GM12872 (cell line): Measurements from ENCODE around the gene GFRA4.

Source experiments
- TF ChIP-seq, protein P1 (sequence below): IDR thresholded peaks from 3 replicates; pipeline ENCODE4 v1.5.1; 2011; ENCODE audit warnings: low read depth, mild to moderate bottlenecking, low read length, moderate library complexity; ENCODE audit not compliant: insufficient read depth

GFRA4 gene

DNA sequence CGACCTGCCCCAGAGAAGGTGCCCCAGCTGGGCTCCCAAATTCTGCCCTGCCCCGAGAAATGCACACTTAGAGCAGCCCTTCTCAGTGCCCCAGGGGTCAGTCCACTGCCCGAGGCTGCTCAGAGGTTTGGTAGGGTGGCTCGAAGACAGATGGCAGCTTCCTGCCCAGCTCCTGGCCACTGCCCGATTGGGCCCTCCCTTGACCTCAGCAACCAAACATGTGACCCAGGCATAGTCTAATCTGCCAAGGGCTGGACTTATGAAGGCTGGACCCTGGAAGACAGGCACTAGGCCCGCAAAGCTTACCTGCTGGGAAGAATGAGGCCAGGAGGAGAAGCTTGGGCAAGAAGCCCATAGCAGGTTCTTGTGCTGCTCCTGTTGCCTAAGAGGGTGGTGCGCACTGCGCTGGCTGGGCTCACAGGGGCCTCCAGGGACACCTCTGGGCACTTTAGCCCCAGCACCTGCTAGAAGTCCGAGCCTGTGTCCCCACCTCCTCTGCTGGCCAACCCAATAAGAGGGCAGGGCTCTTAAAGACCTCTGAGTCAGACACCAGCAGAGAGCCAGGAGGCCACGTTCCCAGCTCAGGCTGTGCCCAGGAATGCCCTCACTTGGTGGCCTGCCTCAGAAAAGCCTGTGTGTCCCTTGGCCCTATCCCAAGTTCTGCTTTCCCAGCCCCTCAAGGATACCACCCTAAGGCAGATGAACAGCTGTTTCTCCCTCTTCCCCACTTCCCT, 43.7 kb upstream of the GFRA4 start:
- TF ChIP-seq, protein P1, sequence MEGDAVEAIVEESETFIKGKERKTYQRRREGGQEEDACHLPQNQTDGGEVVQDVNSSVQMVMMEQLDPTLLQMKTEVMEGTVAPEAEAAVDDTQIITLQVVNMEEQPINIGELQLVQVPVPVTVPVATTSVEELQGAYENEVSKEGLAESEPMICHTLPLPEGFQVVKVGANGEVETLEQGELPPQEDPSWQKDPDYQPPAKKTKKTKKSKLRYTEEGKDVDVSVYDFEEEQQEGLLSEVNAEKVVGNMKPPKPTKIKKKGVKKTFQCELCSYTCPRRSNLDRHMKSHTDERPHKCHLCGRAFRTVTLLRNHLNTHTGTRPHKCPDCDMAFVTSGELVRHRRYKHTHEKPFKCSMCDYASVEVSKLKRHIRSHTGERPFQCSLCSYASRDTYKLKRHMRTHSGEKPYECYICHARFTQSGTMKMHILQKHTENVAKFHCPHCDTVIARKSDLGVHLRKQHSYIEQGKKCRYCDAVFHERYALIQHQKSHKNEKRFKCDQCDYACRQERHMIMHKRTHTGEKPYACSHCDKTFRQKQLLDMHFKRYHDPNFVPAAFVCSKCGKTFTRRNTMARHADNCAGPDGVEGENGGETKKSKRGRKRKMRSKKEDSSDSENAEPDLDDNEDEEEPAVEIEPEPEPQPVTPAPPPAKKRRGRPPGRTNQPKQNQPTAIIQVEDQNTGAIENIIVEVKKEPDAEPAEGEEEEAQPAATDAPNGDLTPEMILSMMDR = no peak

DNA sequence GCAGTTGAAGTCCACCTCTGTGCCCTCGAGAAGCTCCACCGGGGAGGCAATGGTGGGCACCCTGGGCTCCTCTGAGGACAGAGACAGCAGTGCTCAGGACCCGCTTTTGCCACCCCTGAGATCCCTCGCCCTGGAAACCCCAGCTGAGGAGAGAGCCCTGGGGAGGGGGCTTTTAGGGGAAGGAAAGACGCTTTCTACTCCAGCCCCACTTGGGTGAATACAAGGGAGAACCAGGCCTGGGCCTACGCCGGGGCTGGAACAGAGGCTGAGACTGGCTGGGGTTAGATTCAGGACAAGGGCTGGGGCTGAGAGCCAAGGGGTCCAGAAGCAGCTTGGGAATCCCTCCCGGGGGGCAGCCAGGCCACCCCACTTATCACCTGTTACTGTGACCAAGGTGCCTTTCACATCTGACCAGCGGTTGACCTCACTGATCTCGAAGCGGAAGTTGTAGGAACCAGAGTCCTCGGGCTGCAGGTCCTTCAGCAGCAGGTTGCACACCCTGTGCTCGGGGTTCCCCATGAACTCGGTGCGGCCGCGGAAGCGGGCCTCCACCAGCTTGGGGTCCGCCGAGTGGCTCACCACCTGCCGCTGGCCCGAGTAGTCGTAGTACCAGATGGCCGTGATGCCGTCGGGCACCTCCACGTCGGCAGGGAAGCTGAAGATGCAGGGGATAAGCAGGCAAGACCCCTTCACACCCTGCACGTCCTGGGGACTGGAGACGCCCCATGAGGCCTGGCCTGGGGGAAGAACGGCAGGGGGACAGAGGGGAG, 43.0 kb upstream of the GFRA4 start:
- TF ChIP-seq, protein P1 = no peak

DNA sequence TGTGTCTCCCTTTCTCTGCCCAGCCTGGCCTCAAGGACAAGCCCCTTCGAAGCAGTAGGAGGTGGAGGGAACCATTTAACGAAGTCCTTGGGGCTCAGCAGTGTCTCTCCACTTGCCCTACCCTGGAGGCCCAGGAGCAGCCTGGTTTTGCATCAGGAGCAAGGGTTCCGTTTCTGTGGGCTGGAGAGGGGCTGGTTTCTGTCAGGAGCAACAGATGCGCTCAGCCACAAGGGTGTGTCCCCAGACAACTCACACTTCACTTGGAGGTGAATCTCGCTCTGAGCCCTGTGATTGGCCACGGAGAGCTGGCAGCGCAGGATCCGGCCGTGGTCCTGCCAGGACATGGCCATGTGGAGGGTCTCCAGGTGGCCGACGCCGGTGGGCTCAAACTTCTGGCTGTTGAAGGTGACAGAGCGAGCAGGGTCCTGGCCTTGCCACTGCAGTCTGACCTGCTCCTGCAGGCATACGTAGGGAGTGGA, 42.3 kb upstream of the GFRA4 start:
- TF ChIP-seq, protein P1 = no peak

DNA sequence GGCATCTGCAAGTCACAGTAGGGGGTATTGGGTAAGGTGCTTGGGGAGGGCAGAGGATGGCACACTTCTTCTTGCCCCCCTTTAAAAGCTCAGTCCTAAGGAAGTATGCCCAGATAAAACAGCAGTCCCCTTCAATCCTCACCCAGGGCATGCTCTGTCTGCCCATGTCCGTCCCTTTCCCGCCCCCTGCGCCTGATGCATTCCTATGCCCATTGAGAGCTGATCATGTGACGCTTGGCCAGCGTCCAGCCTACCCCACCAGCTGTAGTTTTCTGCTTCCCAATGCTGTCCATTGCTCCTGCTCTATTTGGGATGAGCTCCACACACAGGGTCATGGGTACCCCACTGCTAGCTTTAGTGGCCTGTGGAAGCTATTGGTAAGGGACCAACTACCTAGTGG, 40.9 kb upstream of the GFRA4 start:
- TF ChIP-seq, protein P1 = no peak

DNA sequence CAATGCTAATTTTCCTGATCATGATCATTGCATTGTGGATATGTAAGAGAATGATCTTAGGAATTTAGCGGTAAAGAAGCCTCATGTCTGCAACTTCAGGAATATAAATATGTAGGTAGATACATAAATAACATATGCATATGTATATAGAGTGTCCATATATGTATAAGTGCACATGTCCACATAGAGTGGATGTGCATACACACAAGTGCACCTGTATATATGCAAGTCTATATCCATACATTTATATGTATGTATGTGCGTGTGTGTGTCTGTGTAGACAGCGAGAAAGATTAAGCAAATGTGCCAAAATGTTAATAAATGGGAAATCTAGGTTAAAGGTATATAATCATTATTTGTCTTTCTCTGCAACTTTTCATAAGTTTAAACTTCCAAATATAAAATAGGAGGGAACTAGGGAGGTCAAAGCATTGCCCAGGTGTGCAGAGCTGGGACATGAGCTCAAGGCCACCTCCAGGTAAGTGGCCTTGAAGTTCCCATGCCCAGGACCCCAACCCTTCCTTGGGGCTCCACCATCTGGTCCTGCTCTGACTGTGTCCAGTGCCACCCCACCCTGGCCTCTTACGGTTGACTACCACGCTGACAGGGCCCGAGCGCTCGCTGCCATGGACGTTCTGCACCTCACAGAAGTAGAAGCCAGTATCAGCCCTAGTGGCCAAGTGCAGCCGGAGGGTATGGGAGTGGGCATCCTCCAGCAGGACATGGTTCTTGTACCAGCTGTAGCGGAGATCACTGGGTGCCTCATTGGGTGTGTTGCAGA, 39.6 kb upstream of the GFRA4 start:
- TF ChIP-seq, protein P1 = no peak

DNA sequence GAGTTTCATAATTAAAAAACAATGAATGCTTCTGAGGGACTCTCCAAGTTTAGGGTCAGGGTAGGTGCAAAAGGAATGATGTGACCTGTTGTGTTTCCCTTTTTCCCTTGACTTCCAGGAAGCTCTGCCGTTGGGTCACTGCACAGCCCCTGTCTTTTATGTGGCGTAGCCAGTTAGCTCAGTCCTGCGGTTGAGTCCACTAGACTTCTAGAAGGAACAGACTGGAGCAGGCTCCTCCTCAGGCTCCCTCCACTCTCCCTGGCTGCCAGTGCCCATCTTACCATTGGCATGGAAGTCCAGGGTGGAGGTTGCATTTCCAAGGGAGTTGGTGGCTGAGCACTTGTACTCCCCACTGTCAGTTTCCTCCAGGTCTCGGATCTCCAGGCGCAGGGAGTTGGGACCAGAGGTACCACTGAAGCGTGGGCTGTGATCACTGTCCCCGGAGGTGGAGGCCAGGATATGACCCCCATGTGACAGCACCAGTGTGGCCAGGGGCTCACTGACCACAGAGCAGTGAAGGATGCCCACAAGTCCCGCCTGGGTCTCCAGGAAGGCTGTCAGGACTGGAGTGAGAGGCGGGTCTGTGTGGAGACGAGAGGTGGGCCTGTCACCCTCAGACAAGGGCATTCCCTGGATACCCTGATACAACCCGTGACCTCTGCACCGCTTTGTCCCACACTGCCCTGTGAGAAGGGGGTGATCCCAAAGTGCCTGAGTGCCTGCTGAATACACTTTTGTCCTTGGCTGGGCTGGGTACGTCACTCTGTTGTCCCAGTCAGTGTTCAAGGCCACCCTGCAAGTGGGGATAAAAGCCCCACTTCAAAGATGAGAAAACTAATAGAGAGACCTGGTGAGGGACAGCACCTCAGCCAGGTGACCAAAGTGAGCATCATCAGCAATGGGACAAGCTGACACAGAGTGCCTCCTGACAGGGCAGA, 38.1 kb upstream of the GFRA4 start:
- TF ChIP-seq, protein P1 = no peak
